ENCODE data around the gene ECHDC3.
"Not testable (repeated sequence)": the region's sequence is repeated elsewhere in the genome, so short reads cannot be mapped to it uniquely, and the experiment has no call there.

The ECHDC3 gene

DNA sequence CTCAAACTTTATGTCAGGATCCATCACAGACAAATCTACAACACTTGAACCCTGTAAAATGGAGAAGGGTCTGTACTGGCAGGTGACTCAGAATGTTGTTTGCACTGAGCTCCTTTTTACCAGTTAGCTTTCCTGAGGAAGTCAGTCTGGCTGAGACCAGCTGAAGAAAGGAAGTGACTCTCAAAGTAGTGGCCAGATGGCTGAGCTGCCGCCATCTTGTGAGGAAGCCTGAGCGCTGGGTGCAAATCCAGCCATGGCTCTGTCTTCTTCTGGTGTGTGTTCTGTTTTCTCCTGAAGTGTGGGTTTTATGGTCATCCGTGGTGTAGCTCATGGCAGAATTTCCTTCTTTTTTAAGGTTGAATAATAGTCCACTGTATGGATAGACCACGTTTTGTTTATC lies 25.5 kb upstream of the ECHDC3 start:
- no peak for DNase-seq (ENCODE audit: low spot score)

DNA sequence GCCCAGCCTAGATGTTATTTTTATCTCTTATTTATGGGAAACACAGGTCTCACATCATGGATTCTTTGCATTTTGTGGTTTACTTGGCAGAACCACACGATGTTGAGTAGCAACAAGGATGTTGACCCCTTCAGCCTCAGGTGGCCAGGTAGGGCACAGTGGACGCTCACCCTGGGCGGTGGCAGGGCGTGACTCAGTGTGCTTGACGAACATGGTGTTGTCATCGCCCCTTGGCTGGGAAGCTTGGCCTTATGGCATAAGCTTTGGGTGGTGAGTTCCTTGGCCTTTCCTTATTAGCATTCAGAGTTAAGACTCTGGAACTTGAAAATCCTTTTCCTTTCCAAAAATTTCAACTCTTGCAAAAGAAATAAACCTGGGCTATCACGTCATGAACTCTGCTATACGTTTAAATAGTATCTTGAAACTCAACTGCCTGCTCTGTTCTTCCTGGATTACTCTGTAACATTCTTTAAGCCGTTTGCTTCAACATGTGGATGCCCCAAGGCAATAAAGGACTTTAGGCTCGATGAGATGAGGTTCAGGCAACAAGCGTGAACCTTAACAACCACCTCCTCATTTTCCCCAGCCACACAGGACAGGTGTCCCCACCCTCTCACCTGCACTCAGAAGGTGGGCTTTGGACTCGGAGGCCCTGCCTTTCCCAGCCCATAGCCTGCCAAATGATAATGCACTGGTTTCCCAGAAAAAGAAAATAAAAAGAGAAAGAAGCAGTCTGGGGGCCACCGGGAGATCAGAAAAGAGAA lies 22.5 kb upstream of the ECHDC3 start:
- no peak for DNase-seq (ENCODE audit: low spot score)

DNA sequence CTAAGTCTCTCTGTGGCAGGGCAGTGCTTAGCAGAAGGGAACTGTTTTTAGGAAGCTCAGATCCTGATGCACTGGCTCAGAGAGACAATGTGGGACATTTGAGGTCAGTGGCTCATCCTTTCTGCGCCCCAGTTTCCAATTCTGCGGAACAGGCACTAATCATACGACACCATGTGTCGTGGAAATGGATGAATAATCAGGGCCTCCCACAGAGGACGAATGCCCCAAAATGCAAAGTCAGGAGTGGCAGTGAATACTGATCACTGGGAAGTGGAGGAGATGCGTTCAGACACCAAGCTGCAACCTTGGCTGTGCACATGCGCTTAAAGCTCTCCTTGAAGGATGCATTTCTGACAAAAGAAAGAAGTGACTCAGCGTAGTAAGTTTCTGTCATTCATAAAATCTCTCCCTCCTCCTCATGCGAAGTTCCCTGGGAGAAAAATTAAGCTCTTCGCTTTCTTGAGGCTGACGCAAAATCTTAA lies 21.9 kb upstream of the ECHDC3 start:
- no peak for DNase-seq (ENCODE audit: low spot score)

DNA sequence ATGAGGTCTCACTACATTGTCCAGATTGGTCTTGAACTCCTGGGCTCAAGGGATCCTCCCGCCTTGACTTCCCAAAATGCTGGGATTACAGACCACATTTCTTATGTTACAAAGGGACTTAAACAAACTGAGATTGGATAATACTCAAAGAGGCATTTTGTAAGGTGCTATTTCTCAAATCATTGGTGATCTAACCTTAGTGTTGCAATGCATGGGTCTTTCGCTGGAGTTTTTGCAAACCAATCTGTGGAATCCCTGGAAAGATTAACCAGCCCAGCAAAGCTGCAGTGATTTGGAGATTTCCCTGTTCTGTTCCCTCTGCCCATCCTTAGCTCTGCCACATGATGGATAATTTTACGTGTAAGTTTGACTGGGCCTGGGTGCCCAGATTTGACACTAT lies 20.4 kb upstream of the ECHDC3 start:
- DNase-seq (ENCODE audit: low spot score), result no peak

DNA sequence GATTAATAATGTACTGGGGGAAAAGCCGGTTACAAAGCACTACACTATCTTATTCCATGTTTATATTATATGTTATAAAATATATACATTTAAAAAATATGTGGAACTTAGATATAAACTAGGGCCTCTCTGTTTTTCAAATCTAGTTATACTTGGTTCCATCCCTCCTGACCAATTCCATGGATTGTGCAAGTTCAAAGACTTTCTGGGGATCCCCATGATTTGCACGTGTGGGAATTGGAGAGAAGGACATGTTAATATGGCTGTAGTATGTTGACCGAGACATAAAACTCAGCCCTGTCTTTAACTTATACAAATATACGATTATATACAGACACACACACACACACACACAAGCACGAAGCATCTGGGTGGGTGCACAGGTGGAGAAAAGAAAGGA lies 18.8 kb upstream of the ECHDC3 start:
- no peak for DNase-seq (ENCODE audit: low spot score)

DNA sequence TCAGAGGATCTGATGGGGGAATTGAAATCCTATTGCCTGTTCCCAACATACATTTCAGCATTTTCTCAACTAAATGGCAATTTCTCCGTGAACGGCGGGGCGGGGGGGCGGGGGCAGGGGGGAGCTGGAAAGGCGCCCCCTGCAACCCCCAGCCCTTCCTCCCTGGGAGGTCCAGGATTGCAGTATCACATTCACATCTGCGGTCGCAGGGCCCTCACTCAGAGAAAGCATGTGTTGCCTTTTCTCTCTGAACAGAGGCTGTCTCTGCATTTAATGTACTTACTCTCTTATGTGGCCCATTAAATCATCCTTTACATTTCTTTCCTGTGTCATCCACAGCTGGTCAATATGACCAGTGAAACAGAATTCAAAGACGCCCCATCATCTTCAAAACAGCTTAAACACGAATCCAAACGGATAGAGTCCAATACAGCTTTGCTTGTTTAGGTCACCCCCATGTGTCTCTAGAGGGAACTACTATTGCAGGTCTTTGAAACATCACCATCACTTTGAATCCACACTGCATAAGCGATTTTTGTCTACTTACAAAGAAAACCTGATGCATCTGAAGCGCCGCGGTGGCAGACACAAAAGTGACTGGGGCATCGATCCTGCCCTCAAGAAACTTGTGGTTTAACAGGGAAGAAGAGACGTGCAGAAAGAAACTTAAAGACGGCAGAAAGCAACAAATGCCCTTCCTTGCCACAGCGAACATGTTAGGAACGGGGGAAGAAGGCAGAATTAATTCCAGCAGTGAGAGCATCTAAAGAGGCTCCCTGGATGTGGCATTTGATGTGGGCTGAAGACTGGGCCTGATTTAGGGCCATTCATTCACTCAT lies 17.0 kb upstream of the ECHDC3 start:
- DNase-seq (ENCODE audit: low spot score), result peak; percentile 59

DNA sequence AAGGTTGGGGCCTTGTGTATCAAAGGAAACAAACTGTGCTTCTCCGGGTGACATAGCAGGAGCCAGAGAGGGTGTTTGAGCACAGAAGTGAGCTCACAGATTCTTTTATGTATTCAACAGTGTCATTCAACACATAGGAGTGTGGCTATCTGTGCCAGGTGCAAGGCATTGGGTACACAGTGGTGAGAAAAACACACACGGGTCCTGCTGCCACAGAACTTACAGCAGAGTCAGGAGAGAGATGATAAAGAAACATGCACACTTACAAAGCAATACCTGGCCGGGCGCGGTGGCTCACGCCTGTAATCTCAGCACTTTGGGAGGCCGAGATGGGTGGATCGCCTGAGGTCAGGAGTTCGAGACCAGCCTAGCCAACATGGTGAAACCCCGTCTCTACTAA lies 16.3 kb upstream of the ECHDC3 start:
- DNase-seq (ENCODE audit: low spot score), result no peak

DNA sequence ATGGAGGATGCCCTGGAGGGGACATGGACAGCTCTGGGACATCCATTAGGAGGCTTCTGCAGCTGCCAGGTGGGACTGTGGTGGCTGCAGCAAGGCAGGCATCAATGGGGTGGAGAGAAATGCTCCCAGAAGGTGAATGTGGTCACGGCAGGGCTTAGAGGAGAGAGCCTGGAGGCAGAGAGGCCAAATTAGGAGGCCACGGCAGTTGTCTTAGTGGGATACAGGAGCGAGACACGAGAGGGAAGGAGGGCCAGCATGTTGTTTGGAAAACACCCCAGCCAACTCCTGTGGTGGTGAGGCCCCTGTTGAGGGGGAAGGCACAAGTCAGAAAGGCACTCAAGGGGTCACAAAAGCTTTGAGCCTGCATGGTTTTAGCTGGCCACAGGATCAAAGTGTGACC lies 14.6 kb upstream of the ECHDC3 start:
- no peak for DNase-seq (ENCODE audit: low spot score)

DNA sequence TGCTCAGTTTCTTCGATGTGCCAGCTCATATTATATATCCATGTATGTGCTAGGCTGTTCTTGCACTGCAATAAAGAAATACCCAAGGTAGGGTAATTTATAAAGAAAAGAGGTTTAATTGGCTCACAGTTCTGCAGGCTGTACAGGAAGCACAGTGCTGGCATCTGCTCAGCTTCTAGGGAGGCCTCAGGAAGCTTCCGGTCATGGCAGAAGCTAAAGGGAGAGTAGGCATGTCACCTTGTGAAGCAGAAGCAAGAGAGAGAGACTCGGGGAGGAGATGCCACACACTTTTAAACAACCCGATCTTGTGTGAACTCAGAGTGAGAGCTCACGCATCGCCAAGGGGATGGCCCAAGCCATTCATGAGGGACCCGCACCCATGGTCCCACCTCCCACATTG lies 13.8 kb upstream of the ECHDC3 start:
- no peak for DNase-seq (ENCODE audit: low spot score)

DNA sequence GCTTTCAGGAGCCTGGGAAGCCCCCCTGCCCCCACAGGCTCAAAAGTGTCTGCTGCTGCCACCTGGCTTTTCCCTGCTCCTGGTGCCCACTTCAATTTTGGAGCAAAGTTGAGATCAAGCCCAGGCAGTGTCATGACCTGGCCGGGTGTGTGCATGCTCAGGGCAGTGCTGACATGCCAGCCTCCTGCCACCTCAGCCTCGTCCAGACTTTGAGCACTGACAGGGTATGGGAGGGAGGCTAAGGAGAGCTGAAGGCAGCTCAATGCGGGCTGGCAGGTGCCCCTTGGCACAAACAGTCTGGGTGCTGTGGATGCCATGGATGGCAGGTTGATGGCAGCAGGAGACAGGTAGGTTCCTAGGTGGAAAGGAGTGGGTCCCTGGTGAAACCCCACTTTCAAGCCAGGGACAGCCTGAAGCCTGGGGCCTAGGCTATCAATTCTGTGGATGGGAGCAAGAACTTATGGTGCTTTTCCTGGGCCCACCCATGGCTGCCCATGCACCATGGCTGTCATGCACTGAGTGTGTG lies 12.3 kb upstream of the ECHDC3 start:
- DNase-seq (ENCODE audit: low spot score), result no peak

DNA sequence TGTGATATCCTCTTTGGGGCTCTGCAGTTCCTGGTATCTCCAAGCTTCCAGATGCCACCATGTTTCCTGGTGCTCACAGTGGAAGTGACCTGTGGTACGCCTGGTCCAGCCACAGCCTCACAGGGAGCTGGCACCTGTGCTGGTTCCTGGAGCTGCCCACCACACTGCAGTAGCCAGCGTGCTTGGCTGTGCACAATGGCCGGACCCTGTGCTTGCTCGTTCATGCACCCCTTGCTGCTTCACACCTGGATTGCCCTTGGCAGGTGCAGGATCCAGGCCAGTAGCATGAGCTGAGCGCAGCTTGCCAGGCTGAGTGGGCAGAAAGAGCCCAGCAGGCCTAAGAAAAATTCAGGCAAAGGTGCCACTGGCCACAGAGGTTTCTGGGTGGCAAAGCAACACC lies 11.4 kb upstream of the ECHDC3 start:
- no peak for DNase-seq (ENCODE audit: low spot score)

DNA sequence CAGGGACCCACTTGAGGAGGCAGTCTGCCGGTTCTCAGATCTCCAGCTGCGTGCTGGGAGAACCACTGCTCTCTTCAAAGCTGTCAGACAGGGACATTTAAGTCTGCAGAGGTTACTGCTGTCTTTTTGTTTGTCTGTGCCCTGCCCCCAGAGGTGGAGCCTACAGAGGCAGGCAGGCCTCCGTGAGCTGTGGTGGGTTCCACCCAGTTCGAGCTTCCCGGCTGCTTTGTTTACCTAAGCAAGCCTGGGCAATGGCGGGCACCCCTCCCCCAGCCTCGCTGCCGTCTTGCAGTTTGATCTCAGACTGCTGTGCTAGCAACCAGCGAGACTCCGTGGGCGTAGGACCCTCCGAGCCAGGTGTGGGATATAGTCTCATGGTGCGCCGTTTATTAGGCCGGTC lies 5.4 kb upstream of the ECHDC3 start:
- not testable (repeated sequence) for DNase-seq (ENCODE audit: low spot score)

DNA sequence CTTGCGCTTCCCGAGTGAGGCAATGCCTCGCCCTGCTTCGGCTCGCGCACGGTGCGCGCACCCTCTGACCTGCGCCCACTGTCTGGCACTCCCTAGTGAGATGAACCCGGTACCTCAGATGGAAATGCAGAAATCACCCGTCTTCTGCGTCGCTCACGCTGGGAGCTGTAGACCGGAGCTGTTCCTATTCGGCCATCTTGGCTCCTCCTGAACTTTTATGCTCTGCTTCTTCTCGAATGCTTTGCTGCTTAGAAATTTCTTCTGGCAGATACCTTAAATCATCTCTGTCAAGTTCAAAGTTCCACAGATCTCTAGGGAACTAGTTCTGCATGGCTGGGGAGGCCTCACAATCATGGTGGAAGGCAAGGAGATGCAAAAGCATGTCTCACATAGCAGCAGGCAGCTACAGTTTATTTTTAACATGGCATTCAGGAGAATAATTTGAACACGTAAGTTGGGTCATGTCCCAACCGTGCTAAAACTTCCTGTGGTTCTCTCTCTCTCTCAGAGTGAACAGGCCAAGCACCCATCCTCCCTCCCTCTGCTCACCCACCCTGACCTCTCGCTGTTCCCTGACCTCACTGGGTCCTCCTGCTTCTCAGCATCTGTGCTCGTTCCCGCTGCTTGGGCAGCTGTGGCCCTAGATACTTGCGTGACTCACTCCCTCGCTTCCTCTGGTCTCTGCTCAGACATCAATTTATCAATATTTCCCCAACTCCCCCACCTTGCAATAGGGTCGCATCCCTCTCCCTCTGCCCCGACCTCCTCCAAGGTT lies 4.7 kb upstream of the ECHDC3 start:
- DNase-seq (ENCODE audit: low spot score), result not testable (repeated sequence)

DNA sequence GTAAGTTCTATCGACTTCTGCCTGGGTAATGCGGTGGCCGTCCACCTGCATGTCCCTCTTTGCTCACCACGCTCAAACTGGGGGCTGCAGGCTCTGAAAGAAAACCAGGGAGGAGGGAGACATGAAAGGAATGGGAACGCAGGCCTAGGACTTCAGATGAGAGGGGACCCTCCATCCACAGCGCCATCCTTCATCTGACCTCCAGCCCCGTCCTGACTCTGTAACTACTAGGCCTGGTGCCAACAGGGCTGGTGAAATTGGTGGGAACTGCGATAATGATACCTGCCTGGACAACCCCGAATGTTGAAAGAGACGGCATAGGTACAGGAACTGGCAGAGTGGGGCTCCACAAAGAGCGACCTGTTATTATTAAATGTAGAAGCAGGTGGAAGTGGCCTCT lies 1.3 kb upstream of the ECHDC3 start:
- no peak for DNase-seq (ENCODE audit: low spot score)

DNA sequence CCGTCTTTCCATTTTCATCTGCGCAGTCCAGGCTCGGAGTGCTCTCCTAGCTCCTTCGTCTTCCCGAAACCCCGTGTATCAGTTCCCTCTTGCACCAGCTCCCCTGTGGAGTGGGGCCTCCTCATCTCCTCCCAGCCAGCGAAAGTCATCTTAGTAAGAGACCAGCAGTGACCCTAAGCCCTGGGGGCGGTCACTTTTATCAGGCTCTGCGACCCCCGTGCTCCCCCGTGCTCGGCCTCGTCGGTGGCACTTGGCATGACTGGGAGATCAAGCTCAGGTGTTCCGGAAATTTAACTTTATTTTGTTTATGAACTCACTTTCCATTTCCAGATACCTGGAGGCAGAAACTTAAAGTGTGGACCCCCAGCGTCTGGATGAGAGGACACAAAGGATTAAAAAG lies 574 bp upstream of the ECHDC3 start:
- no peak for DNase-seq (ENCODE audit: low spot score)

DNA sequence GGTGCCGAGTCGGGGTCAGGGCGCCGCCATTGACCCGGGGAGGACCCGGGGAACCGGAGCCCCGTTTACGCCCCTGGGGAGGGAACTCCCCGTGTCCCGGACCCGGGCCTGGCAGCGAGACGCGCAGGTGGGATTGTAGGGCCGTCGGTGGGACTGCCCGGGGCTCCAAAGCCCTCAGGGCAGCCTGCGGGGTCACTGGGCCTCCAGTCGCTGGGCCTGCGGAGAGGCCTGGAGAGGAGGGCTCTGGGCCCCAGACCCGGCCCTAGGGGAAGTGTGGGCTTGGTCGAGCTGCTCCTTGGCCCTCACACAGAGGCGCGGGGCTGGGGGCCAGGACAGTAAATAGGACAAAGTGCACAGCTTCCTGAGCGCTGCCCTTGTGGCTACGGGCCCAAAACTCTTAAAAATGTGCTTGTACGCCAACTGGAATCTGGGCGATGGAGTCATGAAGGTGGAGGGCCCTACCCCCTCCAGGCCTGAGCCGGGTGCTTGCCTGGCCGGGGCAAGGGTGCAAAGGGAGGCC lies 657 bp downstream of the ECHDC3 start:
- DNase-seq (ENCODE audit: low spot score), result peak; percentile 55

DNA sequence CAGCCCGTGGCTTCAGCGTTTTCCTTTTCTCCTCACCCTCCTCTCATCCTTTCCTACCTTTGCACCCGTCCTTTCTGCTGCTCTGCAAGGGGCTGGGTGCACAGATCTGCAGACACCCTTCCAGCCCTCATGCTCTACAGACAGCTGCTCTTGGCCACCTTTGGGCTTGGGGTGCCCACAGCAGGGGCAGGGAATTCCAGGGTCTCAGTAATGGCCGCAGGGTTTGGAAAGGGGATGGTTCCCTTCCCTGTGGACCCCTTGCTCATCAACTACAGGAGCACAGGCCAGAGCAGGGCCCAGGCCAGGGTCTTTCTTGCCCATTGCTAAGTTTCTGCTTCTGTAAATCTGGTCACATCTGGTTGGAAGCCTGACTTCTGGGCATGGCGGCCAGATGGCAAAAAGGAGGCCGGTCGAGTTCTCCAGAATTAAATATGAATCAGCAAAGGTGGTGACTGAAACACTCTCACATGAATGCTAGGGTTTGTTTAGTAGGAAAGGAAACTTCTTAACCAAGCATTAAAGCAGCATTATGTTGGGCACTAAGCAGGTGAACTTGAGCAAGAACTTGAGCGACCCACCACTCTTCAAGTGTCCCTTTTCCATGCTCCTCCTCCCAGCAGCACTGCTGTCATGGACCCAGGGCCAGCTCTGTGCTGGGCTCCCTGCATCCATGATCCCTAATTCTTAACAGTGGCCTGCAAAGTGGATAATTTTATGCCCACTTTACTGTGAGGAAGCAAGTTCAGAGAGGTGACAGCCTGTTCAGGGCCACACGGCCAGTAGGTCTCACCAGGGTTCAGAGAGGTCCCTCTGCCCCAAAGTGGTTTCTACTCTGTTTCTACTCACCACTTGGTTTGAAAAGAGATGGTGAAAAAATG lies 1.5 kb downstream of the ECHDC3 start:
- no peak for DNase-seq (ENCODE audit: low spot score)

DNA sequence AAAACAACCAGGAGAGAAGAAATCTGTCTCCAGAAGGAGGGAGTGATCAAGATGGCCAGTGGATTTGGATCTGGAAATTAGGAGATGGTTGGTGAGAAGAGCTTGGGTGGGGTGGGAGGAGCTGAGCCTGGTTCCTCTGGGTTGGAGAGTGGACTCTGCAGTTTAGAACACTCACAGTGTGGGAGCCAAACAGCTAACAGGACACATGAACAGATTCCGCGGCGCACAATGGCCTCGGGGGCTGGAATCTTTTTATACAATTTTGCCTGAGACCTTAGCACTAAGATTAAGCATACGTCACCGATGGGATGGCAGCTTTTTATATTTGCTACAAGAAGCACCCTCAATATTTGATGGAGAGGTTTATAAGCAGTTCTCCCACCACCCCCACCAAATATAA lies 2.9 kb downstream of the ECHDC3 start:
- no peak for DNase-seq (ENCODE audit: low spot score)

DNA sequence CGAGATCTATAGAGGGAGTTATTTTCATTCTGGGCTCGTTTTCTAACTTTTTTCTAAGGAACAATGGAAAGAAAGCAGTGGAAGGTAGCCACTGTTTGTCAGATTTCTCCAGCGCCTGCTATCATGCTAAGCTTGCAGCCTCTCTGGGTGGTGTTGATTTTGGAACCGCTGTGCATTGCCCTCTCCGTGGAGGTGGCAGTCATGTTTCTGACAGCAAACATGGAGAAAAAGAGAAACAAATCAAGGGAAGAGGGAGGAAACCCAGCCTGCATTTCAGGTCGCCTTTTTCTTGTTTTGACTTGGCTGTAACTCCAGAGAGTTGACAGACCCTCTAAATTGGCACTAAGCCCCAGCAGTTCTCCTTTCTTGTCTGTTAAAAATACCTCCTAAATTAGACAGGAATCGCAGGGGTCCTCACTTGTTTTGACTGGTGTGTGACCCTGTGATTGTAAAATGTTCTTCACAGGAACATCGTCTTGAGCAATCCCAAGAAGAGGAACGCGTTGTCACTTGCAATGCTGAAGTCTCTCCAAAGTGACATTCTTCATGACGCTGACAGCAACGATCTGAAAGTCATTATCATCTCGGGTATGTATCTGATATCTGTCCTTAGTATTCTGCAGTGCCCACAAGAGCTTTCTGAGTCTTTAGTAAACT lies 4.8 kb downstream of the ECHDC3 start:
- DNase-seq (ENCODE audit: low spot score), result no peak

DNA sequence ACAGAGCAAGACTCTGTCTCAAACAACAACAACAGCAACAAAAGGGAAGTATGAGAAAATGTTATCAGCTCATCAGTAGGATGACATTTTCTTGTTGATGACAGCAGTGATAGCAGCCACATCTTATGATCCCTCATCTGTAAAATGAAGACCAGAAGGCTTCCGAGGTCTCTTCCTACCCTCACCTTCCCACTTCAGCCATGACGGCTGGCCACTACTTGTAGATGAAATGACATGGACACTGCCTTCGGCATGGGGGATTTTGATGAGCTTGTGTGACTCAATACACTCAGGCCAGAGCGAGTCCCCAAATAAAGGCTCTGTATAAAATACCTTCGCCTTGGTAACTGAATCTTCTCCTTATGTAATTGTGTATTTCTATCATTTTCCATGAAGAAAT lies 6.7 kb downstream of the ECHDC3 start:
- no peak for DNase-seq (ENCODE audit: low spot score)

DNA sequence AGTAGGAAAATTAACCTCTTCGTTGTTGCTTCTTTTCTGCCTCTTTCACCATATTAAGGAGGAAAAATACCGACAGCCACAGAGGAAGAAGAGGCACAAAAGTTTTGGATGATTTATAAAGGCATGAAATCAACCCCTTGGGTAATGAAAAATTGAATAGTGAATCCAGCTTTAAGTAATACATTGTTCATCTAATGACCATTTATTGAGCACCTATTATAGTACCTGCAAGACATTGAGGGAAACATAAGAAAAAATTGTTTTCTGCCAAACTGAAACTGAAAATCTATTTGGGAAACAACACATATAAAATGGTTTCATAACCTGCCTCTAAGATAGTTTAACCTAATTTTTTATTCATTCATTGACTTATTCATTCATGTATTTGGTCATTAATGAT lies 8.2 kb downstream of the ECHDC3 start:
- DNase-seq (ENCODE audit: low spot score), result no peak
